NCI-H1105 (cell line): ENCODE results near the gene STXBP6.

Experiments used
- DNase-seq: peaks from one replicate; lab custom pipeline; 2025; lab: John Stamatoyannopoulos, UW

Gene STXBP6

GRCh38 chr14:24887623-24888304, 162.2 kb downstream of the STXBP6 start:
- no peak for DNase-seq

GRCh38 chr14:24885410-24885913, 164.5 kb downstream of the STXBP6 start:
- DNase-seq = no peak

GRCh38 chr14:24883576-24883975, 166.4 kb downstream of the STXBP6 start:
- DNase-seq = no peak

GRCh38 chr14:24881116-24881893, 168.6 kb downstream of the STXBP6 start:
- no peak for DNase-seq

GRCh38 chr14:24880689-24881088, 169.3 kb downstream of the STXBP6 start:
- no peak for DNase-seq

GRCh38 chr14:24879661-24880386, 170.1 kb downstream of the STXBP6 start:
- DNase-seq = no peak

- DNase-seq = no peak
Observed at GRCh38 chr14:24876996-24877395, 173.0 kb downstream of the STXBP6 start.

GRCh38 chr14:24875991-24876878, 173.7 kb downstream of the STXBP6 start:
- DNase-seq = no peak

- no peak for DNase-seq
Observed at GRCh38 chr14:24875203-24875838, 174.6 kb downstream of the STXBP6 start.

GRCh38 chr14:24874514-24875202, 175.3 kb downstream of the STXBP6 start:
- DNase-seq = no peak

- no peak for DNase-seq
Observed at GRCh38 chr14:24873551-24873950, 176.4 kb downstream of the STXBP6 start.

- DNase-seq = no peak
Observed at GRCh38 chr14:24870949-24871701, 178.8 kb downstream of the STXBP6 start.

GRCh38 chr14:24868389-24868788, 181.6 kb downstream of the STXBP6 start:
- no peak for DNase-seq

- DNase-seq = no peak
Observed at GRCh38 chr14:24866067-24866639, 183.8 kb downstream of the STXBP6 start.

GRCh38 chr14:24863968-24864684, 185.8 kb downstream of the STXBP6 start:
- no peak for DNase-seq

- DNase-seq = no peak
Observed at GRCh38 chr14:24861083-24861630, 188.8 kb downstream of the STXBP6 start.

GRCh38 chr14:24859559-24859958, 190.4 kb downstream of the STXBP6 start:
- no peak for DNase-seq

GRCh38 chr14:24858684-24859083, 191.3 kb downstream of the STXBP6 start:
- no peak for DNase-seq
